Liver (tissue), 9 donors: Measurements from ENCODE around the gene HBA1. TPM values are rescaled to one million over a fixed set of nuclear protein-coding genes. Genes with fewer than 3 reads are reported as not detected.
"Not testable (repeated sequence)": the region's sequence is repeated elsewhere in the genome, so short reads cannot be mapped to it uniquely, and the experiment has no call there.

Source experiments
- DNase-seq: peaks from one replicate; pipeline ENCODE4 v3.0.0-alpha.2; 2017; ENCODE audit warnings: low spot score
- H3K27ac ChIP-seq, 2 donors: one replicate each; pipeline ENCODE4 v1.7.0; 2013; ENCODE audit warnings: inconsistent platforms in 2 of 2, low read length in 2 of 2, control low read depth in 1 of 2, low read depth in 1 of 2, mild to moderate bottlenecking in 1 of 2
- H3K27me3 ChIP-seq, 4 donors: one replicate each; pipeline versions ENCODE4 v1.6.1 to v1.7.0; 2013; ENCODE audit warnings: low read length in 3 of 4, inconsistent platforms in 1 of 4, mild to moderate bottlenecking in 1 of 4, moderate library complexity in 1 of 4; ENCODE audit not compliant: control insufficient read depth in 4 of 4, insufficient read depth in 4 of 4
- H3K36me3 ChIP-seq, 4 donors: one replicate each; pipeline versions ENCODE4 v1.6.1 to v1.7.0; 2013; ENCODE audit warnings: low read length in 3 of 4, mild to moderate bottlenecking in 3 of 4, low read depth in 1 of 4, moderate library complexity in 1 of 4; ENCODE audit not compliant: control insufficient read depth in 4 of 4, insufficient read depth in 3 of 4
- H3K4me1 ChIP-seq, 4 donors: one replicate each; pipeline versions ENCODE4 v1.6.1 to v1.7.0; 2013; ENCODE audit warnings: low read length in 3 of 4, mild to moderate bottlenecking in 3 of 4, moderate library complexity in 1 of 4; ENCODE audit not compliant: control insufficient read depth in 4 of 4, insufficient read depth in 4 of 4
- H3K4me3 ChIP-seq, 3 donors: one replicate each; pipeline versions ENCODE4 v1.6.1 to v1.7.0; 2013; ENCODE audit warnings: low read length in 3 of 3, control low read depth in 1 of 3, low read depth in 1 of 3, mild to moderate bottlenecking in 1 of 3
- H3K9ac ChIP-seq, 2 donors: one replicate each; pipeline ENCODE4 v1.7.0; 2013; ENCODE audit warnings: low read length in 2 of 2, mild to moderate bottlenecking in 2 of 2, moderate library complexity in 2 of 2, control low read depth in 1 of 2, low read depth in 1 of 2
- H3K9me3 ChIP-seq, 4 donors: one replicate each; pipeline versions ENCODE4 v1.6.1 to v1.7.0; 2013; ENCODE audit warnings: low read length in 3 of 4; ENCODE audit not compliant: control insufficient read depth in 4 of 4
- ATF3 ChIP-seq: IDR thresholded peaks from 2 replicates; pipeline ENCODE4 v1.6.1; 2016; ENCODE audit warnings: antibody characterized with exemption
- CTCF ChIP-seq: fragments of 150-350 bp; IDR thresholded peaks from 2 replicates; pipeline ENCODE4 v1.5.1; 2017; ENCODE audit warnings: improper control_type of control experiment, low read depth, low read length; ENCODE audit not compliant: missing input control
- EGR1 ChIP-seq, 2 donors: IDR thresholded peaks; 2 replicates each; pipeline ENCODE4 v1.6.1; 2016 to 2018; ENCODE audit warnings: antibody characterized with exemption in 2 of 2, low read depth in 2 of 2
- FOXA1 ChIP-seq: IDR thresholded peaks from 2 replicates; pipeline ENCODE4 v1.6.1; 2016; ENCODE audit warnings: antibody characterized with exemption
- GABPA ChIP-seq, 2 donors: IDR thresholded peaks in 1 of 2; conservative IDR thresholded peaks in 1 of 2; 2 replicates each; pipeline ENCODE4 v1.6.1; 2016; ENCODE audit warnings: antibody characterized with exemption in 2 of 2, mild to moderate bottlenecking in 1 of 2, moderate library complexity in 1 of 2
- HNF4A ChIP-seq, 2 donors: conservative IDR thresholded peaks; 2 replicates each; pipeline ENCODE4 v1.6.1; 2016; ENCODE audit warnings: antibody characterized with exemption in 2 of 2, mild to moderate bottlenecking in 2 of 2
- HNF4G ChIP-seq: IDR thresholded peaks from 2 replicates; pipeline ENCODE4 v1.6.1; 2016; ENCODE audit warnings: antibody characterized with exemption
- JUND ChIP-seq, 2 donors: IDR thresholded peaks; 2 replicates each; pipeline ENCODE4 v1.6.1; 2016; ENCODE audit warnings: antibody characterized with exemption in 2 of 2
- MAX ChIP-seq: IDR thresholded peaks from 2 replicates; pipeline ENCODE4 v1.6.1; 2016; ENCODE audit warnings: antibody characterized with exemption
- NR2F2 ChIP-seq: IDR thresholded peaks from 2 replicates; pipeline ENCODE4 v1.6.1; 2016; ENCODE audit warnings: antibody characterized with exemption
- RAD21 ChIP-seq, 2 donors: IDR thresholded peaks; 2 replicates each; pipeline ENCODE4 v1.6.1; 2016; ENCODE audit warnings: antibody characterized with exemption in 2 of 2, mild to moderate bottlenecking in 2 of 2
- REST ChIP-seq: IDR thresholded peaks from 2 replicates; pipeline ENCODE4 v1.6.1; 2016; ENCODE audit warnings: antibody characterized with exemption, mild to moderate bottlenecking
- RXRA ChIP-seq, 2 donors: IDR thresholded peaks; 2 replicates each; pipeline ENCODE4 v1.6.1; 2017 to 2018; ENCODE audit warnings: antibody characterized with exemption in 2 of 2, mild to moderate bottlenecking in 1 of 2
- SP1 ChIP-seq: IDR thresholded peaks from 2 replicates; pipeline ENCODE4 v1.6.1; 2018; ENCODE audit warnings: antibody characterized with exemption, mild to moderate bottlenecking
- TAF1 ChIP-seq: conservative IDR thresholded peaks from 2 replicates; pipeline ENCODE4 v1.6.1; 2016; ENCODE audit warnings: antibody characterized with exemption, mild to moderate bottlenecking
- YY1 ChIP-seq: IDR thresholded peaks from 2 replicates; pipeline ENCODE4 v1.6.1; 2016; ENCODE audit warnings: antibody characterized with exemption, mild to moderate bottlenecking
- WGBS: extraction: QIAGEN DNeasy Blood & Tissue Kit; methylation state at CpG from one replicate; pipeline ENCODE4 v1.1.7; 2013; 5-methylcytosine and 5-hydroxymethylcytosine counted together
- polyA plus RNA-seq, 2 donors: library from polyadenylated mRNA; stranded (reverse) in 1 of 2; unstranded in 1 of 2; fragments of 200-250 nt in 1 of 2; fragments of >200 nt in 1 of 2; fragmentation: Nextera tagmentation in 1 of 2; extraction: Ambion mirVana in 1 of 2; gene quantifications; one replicate each; pipeline versions ENCODE4 v1.2.1 to v1.2.3, GENCODE V29; 2013 to 2015
- total RNA-seq, 2 donors: library from RNA; depleted of rRNA; stranded (reverse); fragments of >200 nt; gene quantifications; one replicate each; pipeline ENCODE4 v1.2.3, GENCODE V29; 2014
- TF ChIP-seq, protein P1 (sequence below): IDR thresholded peaks from 2 replicates; pipeline ENCODE4 v1.6.1; 2016; ENCODE audit warnings: antibody characterized with exemption
- donor health status: healthy.
- donor health status: healthy.
- donor health status: healthy.
- donor health status: healthy.
- donor health status: healthy.

The HBA1 gene
- total and polyA plus RNA-seq, 4 donors: 3.5 to 19,034 (median 30.1) TPM

DNA sequence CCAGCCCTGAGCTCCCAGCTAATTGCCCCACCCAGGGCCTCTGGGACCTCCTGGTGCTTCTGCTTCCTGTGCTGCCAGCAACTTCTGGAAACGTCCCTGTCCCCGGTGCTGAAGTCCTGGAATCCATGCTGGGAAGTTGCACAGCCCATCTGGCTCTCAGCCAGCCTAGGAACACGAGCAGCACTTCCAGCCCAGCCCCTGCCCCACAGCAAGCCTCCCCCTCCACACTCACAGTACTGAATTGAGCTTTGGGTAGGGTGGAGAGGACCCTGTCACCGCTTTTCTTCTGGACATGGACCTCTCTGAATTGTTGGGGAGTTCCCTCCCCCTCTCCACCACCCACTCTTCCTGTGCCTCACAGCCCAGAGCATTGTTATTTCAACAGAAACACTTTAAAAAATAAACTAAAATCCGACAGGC, 6.4 kb upstream of the HBA1 start:
- H3K9ac ChIP-seq, H3K36me3 ChIP-seq, H3K9me3 ChIP-seq, H3K27ac ChIP-seq, H3K4me3 ChIP-seq: not testable (repeated sequence)
- peak; percentile 97 for TF ChIP-seq REST
- peak in 1 of 2 donors; percentile 17 for TF ChIP-seq HNF4A (conservative IDR thresholded peaks at IDR 0.05)
- peaks cover 8 to 17% (median 10%) of the 10 kb centered on the region in 4 donors for H3K27me3 ChIP-seq
- 4% methylated on average over 5 of the region's 5 CpGs for WGBS
- H3K4me1 ChIP-seq: peaks cover 2 to 11% (median 11%) of the 10 kb centered on the region in 4 donors
- peak; percentile 68 for DNase-seq

- Histone ChIP-seq H3K4me1 (peaks cover 0 to 6% (median 4%) of the 10 kb centered on the region in 4 donors), H3K4me3 (no peak overlapping the region), H3K9ac (no peak overlapping the region), H3K9me3 (no peaks in the 10 kb centered on the region), H3K27ac (no peak overlapping the region), H3K27me3 (peaks cover 7 to 20% (median 11%) of the 10 kb centered on the region in 4 donors), H3K36me3 (no peaks in the 10 kb centered on the region)
- 6% methylated on average over 1 of the region's 1 CpG for WGBS
- DNase-seq: no peak
- no peak for TF ChIP-seq CTCF
- no peak for TF ChIP-seq HNF4A (conservative IDR thresholded peaks at IDR 0.05)
- no peak for TF ChIP-seq RXRA (IDR thresholded peaks at IDR 0.05)
- TF ChIP-seq JUND (IDR thresholded peaks at IDR 0.05): no peak
- no peak for TF ChIP-seq ATF3
- TF ChIP-seq TAF1: no peak
- no peak for TF ChIP-seq RAD21 (IDR thresholded peaks at IDR 0.05)
- TF ChIP-seq, protein P1, sequence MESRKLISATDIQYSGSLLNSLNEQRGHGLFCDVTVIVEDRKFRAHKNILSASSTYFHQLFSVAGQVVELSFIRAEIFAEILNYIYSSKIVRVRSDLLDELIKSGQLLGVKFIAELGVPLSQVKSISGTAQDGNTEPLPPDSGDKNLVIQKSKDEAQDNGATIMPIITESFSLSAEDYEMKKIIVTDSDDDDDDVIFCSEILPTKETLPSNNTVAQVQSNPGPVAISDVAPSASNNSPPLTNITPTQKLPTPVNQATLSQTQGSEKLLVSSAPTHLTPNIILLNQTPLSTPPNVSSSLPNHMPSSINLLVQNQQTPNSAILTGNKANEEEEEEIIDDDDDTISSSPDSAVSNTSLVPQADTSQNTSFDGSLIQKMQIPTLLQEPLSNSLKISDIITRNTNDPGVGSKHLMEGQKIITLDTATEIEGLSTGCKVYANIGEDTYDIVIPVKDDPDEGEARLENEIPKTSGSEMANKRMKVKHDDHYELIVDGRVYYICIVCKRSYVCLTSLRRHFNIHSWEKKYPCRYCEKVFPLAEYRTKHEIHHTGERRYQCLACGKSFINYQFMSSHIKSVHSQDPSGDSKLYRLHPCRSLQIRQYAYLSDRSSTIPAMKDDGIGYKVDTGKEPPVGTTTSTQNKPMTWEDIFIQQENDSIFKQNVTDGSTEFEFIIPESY: no peak
- TF ChIP-seq NR2F2: no peak
- TF ChIP-seq HNF4G: no peak
- no peak for TF ChIP-seq EGR1 (IDR thresholded peaks at IDR 0.05; ENCODE audit: low read depth in 2 of 2)
- no peak for TF ChIP-seq YY1
- TF ChIP-seq MAX: no peak
- no peak for TF ChIP-seq SP1
- no peak for TF ChIP-seq GABPA (IDR thresholded peaks at IDR 0.05 in 1 of 2, conservative IDR thresholded peaks at IDR 0.05 in 1 of 2)
- no peak for TF ChIP-seq FOXA1
Measured at GRCh38 chr16:170788-171187, 5.7 kb upstream of the HBA1 start.

DNA sequence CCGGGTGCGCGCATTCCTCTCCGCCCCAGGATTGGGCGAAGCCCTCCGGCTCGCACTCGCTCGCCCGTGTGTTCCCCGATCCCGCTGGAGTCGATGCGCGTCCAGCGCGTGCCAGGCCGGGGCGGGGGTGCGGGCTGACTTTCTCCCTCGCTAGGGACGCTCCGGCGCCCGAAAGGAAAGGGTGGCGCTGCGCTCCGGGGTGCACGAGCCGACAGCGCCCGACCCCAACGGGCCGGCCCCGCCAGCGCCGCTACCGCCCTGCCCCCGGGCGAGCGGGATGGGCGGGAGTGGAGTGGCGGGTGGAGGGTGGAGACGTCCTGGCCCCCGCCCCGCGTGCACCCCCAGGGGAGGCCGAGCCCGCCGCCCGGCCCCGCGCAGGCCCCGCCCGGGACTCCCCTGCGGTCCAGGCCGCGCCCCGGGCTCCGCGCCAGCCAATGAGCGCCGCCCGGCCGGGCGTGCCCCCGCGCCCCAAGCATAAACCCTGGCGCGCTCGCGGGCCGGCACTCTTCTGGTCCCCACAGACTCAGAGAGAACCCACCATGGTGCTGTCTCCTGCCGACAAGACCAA, 4.0 kb upstream of the HBA1 start, which contains the start of gene HBA2:
TSS of gene HBA2 (plus strand) at position 503 of the 568 bp plus-strand sequence. CDS start at position 540, 37 bp downstream.
- WGBS: no CpG with 5 or more reads among the region's 74 CpGs
- not testable (repeated sequence) for H3K4me3 ChIP-seq, DNase-seq, H3K9ac ChIP-seq, H3K27ac ChIP-seq, H3K9me3 ChIP-seq, H3K36me3 ChIP-seq, H3K4me1 ChIP-seq
- H3K27me3 ChIP-seq: peaks cover 0 to 13% (median 4%) of the 10 kb centered on the region in 4 donors
